RWPE1 (cell line): ENCODE data around the gene SLC35C1.

ENCODE experiments used
- CTCF ChIA-PET: fragments of 350-600 bp; sonication (Branson Sonifier 250); formaldehyde crosslinking; extraction: SDS; loops from one replicate; lab custom pipeline; 2021; lab: Yijun Ruan, JAX
- POLR2A ChIA-PET: fragments of 400-600 bp; formaldehyde crosslinking; extraction: SDS; loops from one replicate; lab custom pipeline; 2020; ENCODE audit warnings: antibody characterized with exemption; ENCODE audit not compliant: low non-redundant PET; lab: Yijun Ruan, JAX
- DNase-seq: peaks from one replicate; pipeline ENCODE4 v3.0.0; 2012; ENCODE audit warnings: low spot score
- H3K27ac ChIP-seq: fragments of 450-650 bp; 2 replicates; pipeline ENCODE4 v1.5.1; 2017
- CTCF ChIP-seq: fragments of 450-650 bp; conservative IDR thresholded peaks from 2 replicates; pipeline ENCODE4 v1.5.1; 2017; ENCODE audit warnings: low read depth, mild to moderate bottlenecking

The SLC35C1 gene

GRCh38 chr11:45778341-45778740 lies 26.6 kb upstream of the SLC35C1 start:
- ChIA-PET CTCF (interaction anchor here (0.7 to 1.1 kb wide), 2 partner anchors 407 to 616 kb away, joined by 3 read pairs; no protein-coding TSS in a partner anchor), POLR2A (no interaction called here)
- DNase-seq, result no peak
- TF ChIP-seq CTCF, result no peak
- no peak overlapping the region for H3K27ac ChIP-seq

DNA sequence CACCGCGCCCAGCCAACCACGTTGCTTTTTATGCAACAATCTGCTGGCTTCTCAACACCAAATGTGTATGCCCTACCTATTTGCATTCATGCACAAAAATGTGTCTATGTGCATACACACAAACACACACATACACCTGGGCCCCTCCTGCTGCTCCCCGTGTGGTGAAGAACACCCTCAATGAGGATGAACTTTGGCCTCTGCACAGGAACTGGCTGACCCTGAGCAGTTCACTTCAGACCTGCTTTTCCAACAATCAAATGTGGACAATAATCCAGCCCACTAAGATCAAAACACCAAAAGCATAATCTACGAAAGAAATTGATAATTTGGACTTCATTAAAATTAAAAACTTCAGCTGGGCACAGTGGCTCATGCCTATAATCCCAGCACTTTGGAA lies 25.3 kb upstream of the SLC35C1 start:
- no peak for DNase-seq
- no peak overlapping the region for H3K27ac ChIP-seq
- ChIA-PET CTCF (interaction anchor here (1.1 kb wide), 1 partner anchor 409 kb away, joined by 3 read pairs; no protein-coding TSS in a partner anchor), POLR2A (no interaction called here)
- no peak for TF ChIP-seq CTCF

- CTCF ChIA-PET, result no interaction called here
- H3K27ac ChIP-seq, result no peak overlapping the region
- TF ChIP-seq CTCF, result no peak
- POLR2A ChIA-PET, result no interaction called here
- DNase-seq, result no peak
Observed at GRCh38 chr11:45786272-45786671, 18.7 kb upstream of the SLC35C1 start.

DNA sequence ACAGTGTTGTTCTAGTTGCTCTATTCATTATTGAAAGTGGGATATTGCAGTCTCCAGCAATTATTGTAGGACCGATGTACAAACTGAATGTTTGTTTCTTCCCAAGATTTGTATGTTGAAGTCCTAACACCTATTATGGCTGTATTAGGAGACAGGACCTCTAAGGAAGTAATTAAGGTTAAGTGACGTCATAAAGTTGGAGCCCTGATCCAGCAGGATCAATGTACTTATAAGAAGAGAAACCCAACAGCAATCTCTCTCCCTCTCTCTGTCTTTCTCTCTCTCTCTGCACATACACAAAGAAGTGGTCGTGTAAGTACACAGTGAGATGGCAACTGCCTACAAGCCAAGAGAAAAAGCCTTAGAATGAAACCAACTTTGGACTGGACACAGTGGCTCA lies 16.1 kb upstream of the SLC35C1 start:
- CTCF ChIA-PET, result no interaction called here
- POLR2A ChIA-PET, result no interaction called here
- DNase-seq, result no peak
- H3K27ac ChIP-seq, result no peak overlapping the region
- TF ChIP-seq CTCF, result no peak

DNA sequence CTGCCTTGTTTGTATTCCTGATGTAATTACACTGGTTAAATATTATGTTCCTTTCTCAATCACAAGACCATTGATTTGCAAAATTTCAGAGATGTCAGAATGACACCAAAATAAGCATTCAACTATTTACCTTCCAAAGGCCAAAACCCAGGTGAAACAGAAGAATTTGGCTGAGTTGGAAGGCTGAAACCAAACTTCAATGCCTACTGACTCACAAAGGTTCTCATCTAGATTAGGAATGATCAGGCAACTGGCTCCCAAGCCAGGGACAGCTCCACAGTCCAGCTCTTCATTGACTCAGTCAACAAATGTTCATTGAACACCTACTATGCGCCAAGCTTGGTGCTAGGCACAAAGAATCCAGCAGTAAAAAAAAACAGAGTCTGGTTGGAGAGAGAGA lies 13.4 kb upstream of the SLC35C1 start:
- POLR2A ChIA-PET, result no interaction called here
- CTCF ChIA-PET, result interaction anchor here (0.5 kb wide), 1 partner anchor 101 kb away, joined by 4 read pairs; no protein-coding TSS in a partner anchor
- TF ChIP-seq CTCF, result no peak
- DNase-seq, result no peak
- no peak overlapping the region for H3K27ac ChIP-seq

DNA sequence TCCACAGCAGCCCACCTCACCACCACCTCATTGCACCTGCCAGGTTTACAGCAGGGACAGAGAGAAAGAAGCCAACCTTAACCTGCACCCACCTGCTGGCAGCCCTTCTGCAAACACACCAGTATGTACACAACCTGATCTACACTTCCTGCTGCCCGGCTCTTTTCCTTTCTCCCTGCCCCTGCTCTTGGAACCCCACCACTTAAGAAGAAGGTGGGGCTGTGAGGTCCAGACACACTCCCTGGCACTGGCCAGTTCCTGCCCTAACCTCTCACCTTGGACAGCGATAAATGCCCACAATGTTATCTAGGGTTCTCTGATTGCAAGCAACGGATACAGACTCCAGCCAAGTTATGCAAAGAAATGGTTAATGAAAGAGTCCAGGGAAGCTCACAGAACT lies 10.8 kb upstream of the SLC35C1 start:
- DNase-seq, result no peak
- ChIA-PET CTCF (no interaction called here), POLR2A (no interaction called here)
- no peak overlapping the region for H3K27ac ChIP-seq
- no peak for TF ChIP-seq CTCF

- POLR2A ChIA-PET, result no interaction called here
- CTCF ChIA-PET, result interaction anchor here (1.3 kb wide), 1 partner anchor 23 kb away, joined by 5 read pairs; no protein-coding TSS in a partner anchor
- DNase-seq, result no peak
- no peak for TF ChIP-seq CTCF
- no peak overlapping the region for H3K27ac ChIP-seq
Observed at GRCh38 chr11:45795379-45795778, 9.6 kb upstream of the SLC35C1 start.
